ENCODE data around the gene MYCN. TPM values are rescaled to one million over a fixed set of nuclear protein-coding genes. Genes with fewer than 3 reads are reported as not detected.

MYCN gene
- polyA plus RNA-seq, 3 donors = not detected

- WGBS (ENCODE audit: insufficient coverage) = 0% methylated on average over 3 of the region's 10 CpGs
- Mint-ChIP-seq H3K4me3 (no peak overlapping the region), H3K36me3 (no peaks in the 10 kb centered on the region), H3K27me3 (ENCODE audit: low read depth in 3 of 3) (peaks cover 5 to 7% (median 5%) of the 10 kb centered on the region in 3 donors), H3K9me3 (no peaks in the 10 kb centered on the region), H3K4me1 (no peaks in the 10 kb centered on the region), H3K27ac (no peak overlapping the region)
- Histone ChIP-seq H3K27ac (ENCODE audit: low read depth in 1 of 2, low read length in 2 of 2) (no peak overlapping the region), H3K27me3 (ENCODE audit: control insufficient read depth in 2 of 2, insufficient read depth in 2 of 2, low read length in 2 of 2) (no peaks in the 10 kb centered on the region), H3K9me3 (replicated peaks in 1 of 2; ENCODE audit: control insufficient read depth in 1 of 2, insufficient read depth in 1 of 2, low read length in 2 of 2) (no peaks in the 10 kb centered on the region), H3K4me3 (replicated peaks in 1 of 3; ENCODE audit: low read depth in 2 of 3, low read length in 3 of 3) (no peak overlapping the region), H4K20me1 (ENCODE audit: insufficient read depth, low read length) (no peaks in the 10 kb centered on the region), H3K4me2 (replicated peaks; ENCODE audit: extremely low read depth, low read length, poor library complexity, severe bottlenecking) (no peak overlapping the region), H3K9ac (ENCODE audit: insufficient read depth, low read length, poor library complexity, severe bottlenecking) (no peak overlapping the region), H2AFZ (ENCODE audit: insufficient read depth, low read depth, low read length, poor library complexity, severe bottlenecking) (no peak overlapping the region), H3K4me1 (ENCODE audit: control insufficient read depth in 1 of 2, insufficient read depth in 2 of 2, low read length in 2 of 2) (no peaks in the 10 kb centered on the region), H3K79me2 (ENCODE audit: insufficient read depth, low read length) (no peaks in the 10 kb centered on the region), H3K36me3 (replicated peaks in 1 of 2; ENCODE audit: control insufficient read depth in 1 of 2, insufficient read depth in 2 of 2, low read length in 2 of 2) (no peaks in the 10 kb centered on the region)
- no peak for DNase-seq
- intact Hi-C loops (cut with micrococcal nuclease) = no loop called here
- no peak for TF ChIP-seq CTCF (IDR thresholded peaks at IDR 0.05)
These were observed 42.1 kb downstream of the MYCN start for GRCh38 chr2:15982285-15983044.

- Histone ChIP-seq H4K20me1 (ENCODE audit: insufficient read depth, low read length) (no peaks in the 10 kb centered on the region), H3K4me3 (replicated peaks in 1 of 3; ENCODE audit: low read depth in 2 of 3, low read length in 3 of 3) (no peak overlapping the region), H3K27me3 (ENCODE audit: control insufficient read depth in 2 of 2, insufficient read depth in 2 of 2, low read length in 2 of 2) (no peaks in the 10 kb centered on the region), H3K9me3 (replicated peaks in 1 of 2; ENCODE audit: control insufficient read depth in 1 of 2, insufficient read depth in 1 of 2, low read length in 2 of 2) (no peaks in the 10 kb centered on the region), H3K27ac (ENCODE audit: low read depth in 1 of 2, low read length in 2 of 2) (no peak overlapping the region), H3K4me1 (ENCODE audit: control insufficient read depth in 1 of 2, insufficient read depth in 2 of 2, low read length in 2 of 2) (no peaks in the 10 kb centered on the region), H3K9ac (ENCODE audit: insufficient read depth, low read length, poor library complexity, severe bottlenecking) (no peak overlapping the region), H3K79me2 (ENCODE audit: insufficient read depth, low read length) (no peaks in the 10 kb centered on the region), H2AFZ (ENCODE audit: insufficient read depth, low read depth, low read length, poor library complexity, severe bottlenecking) (no peak overlapping the region), H3K4me2 (replicated peaks; ENCODE audit: extremely low read depth, low read length, poor library complexity, severe bottlenecking) (no peak overlapping the region), H3K36me3 (replicated peaks in 1 of 2; ENCODE audit: control insufficient read depth in 1 of 2, insufficient read depth in 2 of 2, low read length in 2 of 2) (no peaks in the 10 kb centered on the region)
- no peak overlapping the region for H3K4me3 Mint-ChIP-seq
- peaks cover 5 to 7% (median 5%) of the 10 kb centered on the region in 3 donors for H3K27me3 Mint-ChIP-seq (ENCODE audit: low read depth in 3 of 3)
- H3K4me1 Mint-ChIP-seq = no peaks in the 10 kb centered on the region
- WGBS (ENCODE audit: insufficient coverage) = 96% methylated on average over 6 of the region's 8 CpGs
- TF ChIP-seq CTCF (IDR thresholded peaks at IDR 0.05) = no peak
- no peaks in the 10 kb centered on the region for H3K36me3 Mint-ChIP-seq
- no peaks in the 10 kb centered on the region for H3K9me3 Mint-ChIP-seq
- no peak for DNase-seq
- intact Hi-C loops (cut with micrococcal nuclease) = no loop called here
- H3K27ac Mint-ChIP-seq = no peak overlapping the region
These were observed 43.1 kb downstream of the MYCN start for GRCh38 chr2:15983496-15983895.

Measured in CD14-positive monocyte (primary cell).